ENCODE measurements around the gene LIN52. TPM values are rescaled to one million over a fixed set of nuclear protein-coding genes. Genes with fewer than 3 reads are reported as not detected.

The LIN52 gene
- total and polyA plus RNA-seq, 2 of the 8 experiments (the other 6 are each of a cell fraction or from before 2014, with no cell fraction given): 6.8 to 11.6 TPM

- ChIA-PET POLR2A (ENCODE audit: partially characterized antibody) (interaction anchor here (0.6 to 0.7 kb wide), 3 partner anchors 8 to 854 kb away, joined by 3 to 4 read pairs (median 3); no protein-coding TSS in a partner anchor), CTCF (ENCODE audit: partially characterized antibody) (interaction anchor here (0.6 to 10.8 kb wide), 11 partner anchors 8 to 370 kb away, joined by 3 to 139 read pairs (median 4); partner anchors contain the start of gene VSX2)
- Histone ChIP-seq H3K4me2 (ENCODE audit: insufficient read depth in 1 of 2, low read depth in 2 of 2, low read length in 2 of 2) (no peak overlapping the region), H4K91ac (replicated peaks; ENCODE audit: insufficient read length, low read length) (no peak overlapping the region), H3K23me2 (ENCODE audit: low read depth, low read length) (peaks cover 2% of the 10 kb centered on the region; the same call in 1 of the 2 replicates), H3K4me3 (ENCODE audit: extremely low read depth in 1 of 4, insufficient read depth in 2 of 4, low read depth in 3 of 4, low read length in 4 of 4) (no peak overlapping the region), H2BK20ac (ENCODE audit: low read length) (no peak overlapping the region), H3K36me3 (ENCODE audit: control insufficient read depth in 2 of 4, insufficient read depth in 4 of 4, low read length in 3 of 4) (no peaks in the 10 kb centered on the region), H2BK15ac (ENCODE audit: low read length) (0 out of 2 replicates have a peak overlapping the region, but pooled peaks have one; percentile 18), H3K23ac (ENCODE audit: insufficient read length) (no peak overlapping the region), H2BK120ac (replicated peaks; ENCODE audit: low read depth, low read length) (no peak overlapping the region), H2AFZ (ENCODE audit: low read length) (no peak overlapping the region), H2BK12ac (ENCODE audit: low read depth, low read length) (0 out of 2 replicates have a peak overlapping the region, but pooled peaks have one; percentile 68), H3K9ac (replicated peaks in 1 of 4; ENCODE audit: extremely low read depth in 1 of 4, low read depth in 3 of 4, low read length in 3 of 4) (no peak overlapping the region), H3K27ac (ENCODE audit: low read depth, low read length) (no peak overlapping the region), H2AK5ac (ENCODE audit: low read depth, low read length) (no peak overlapping the region), H3K56ac (replicated peaks; ENCODE audit: insufficient read length, low read depth, low read length) (no peak overlapping the region), H3K79me1 (ENCODE audit: low read depth, low read length) (no peaks in the 10 kb centered on the region; the same call in 1 of the 2 replicates), H3K27me3 (replicated peaks in 1 of 4; ENCODE audit: control insufficient read depth in 3 of 4, extremely low read depth in 1 of 4, insufficient read depth in 3 of 4, low read length in 3 of 4) (peaks cover 0 to 8% (median 5%) of the 10 kb centered on the region in 4 experiments; a peak in 3 of 7 replicates), H3K79me2 (ENCODE audit: control insufficient read depth in 1 of 2, insufficient read depth in 2 of 2, low read length in 2 of 2) (no peaks in the 10 kb centered on the region), H3K4ac (replicated peaks; ENCODE audit: insufficient read length, low read depth, low read length) (no peak overlapping the region), H3K4me1 (replicated peaks in 1 of 4; ENCODE audit: control insufficient read depth in 3 of 4, insufficient read depth in 4 of 4, low read length in 3 of 4) (peaks cover 0 to 5% (median under 1%) of the 10 kb centered on the region in 4 experiments; a peak in 3 of 7 replicates), H4K8ac (ENCODE audit: extremely low read depth, insufficient read depth, low read length) (no peak overlapping the region), H3K18ac (ENCODE audit: extremely low read depth, low read length) (no peak overlapping the region), H3K9me3 (ENCODE audit: insufficient read depth in 2 of 2, low read depth in 1 of 2, low read length in 1 of 2) (no peaks in the 10 kb centered on the region), H4K20me1 (replicated peaks in 1 of 2; ENCODE audit: control insufficient read depth in 1 of 2, insufficient read depth in 2 of 2, low read length in 2 of 2) (no peaks in the 10 kb centered on the region), H4K5ac (ENCODE audit: insufficient read length, low read depth, low read length) (no peak overlapping the region), H3K14ac (ENCODE audit: insufficient read length) (no peak overlapping the region), H2BK5ac (ENCODE audit: low read depth, low read length) (no peak overlapping the region)
- no peak for FAIRE-seq
- 83% methylated on average over 11 of the region's 12 CpGs; no CpG with 5 or more reads in 1 of the 2 experiments for WGBS, 2 experiments (ENCODE audit: extremely low coverage in 1 of 2, insufficient coverage in 1 of 2, insufficient read length in 1 of 2, insufficient replicate concordance in 2 of 2, low coverage in 1 of 2, low lambda C conversion rate in 2 of 2, missing lambda C conversion rate in 1 of 2)
- no peak for DNase-seq (ENCODE audit: low read depth in 1 of 2, low spot score in 2 of 2)
- TF ChIP-seq, protein P1, sequence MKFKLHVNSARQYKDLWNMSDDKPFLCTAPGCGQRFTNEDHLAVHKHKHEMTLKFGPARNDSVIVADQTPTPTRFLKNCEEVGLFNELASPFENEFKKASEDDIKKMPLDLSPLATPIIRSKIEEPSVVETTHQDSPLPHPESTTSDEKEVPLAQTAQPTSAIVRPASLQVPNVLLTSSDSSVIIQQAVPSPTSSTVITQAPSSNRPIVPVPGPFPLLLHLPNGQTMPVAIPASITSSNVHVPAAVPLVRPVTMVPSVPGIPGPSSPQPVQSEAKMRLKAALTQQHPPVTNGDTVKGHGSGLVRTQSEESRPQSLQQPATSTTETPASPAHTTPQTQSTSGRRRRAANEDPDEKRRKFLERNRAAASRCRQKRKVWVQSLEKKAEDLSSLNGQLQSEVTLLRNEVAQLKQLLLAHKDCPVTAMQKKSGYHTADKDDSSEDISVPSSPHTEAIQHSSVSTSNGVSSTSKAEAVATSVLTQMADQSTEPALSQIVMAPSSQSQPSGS (IDR thresholded peaks at IDR 0.05; ENCODE audit: low read length): no peak
- no peak for TF ChIP-seq FOSL1 (IDR thresholded peaks at IDR 0.05; ENCODE audit: insufficient read depth, low read depth, low read length)
- no peak for TF ChIP-seq TAF1 (IDR thresholded peaks at IDR 0.05; ENCODE audit: low read depth, low read length)
These were observed 164.9 kb downstream of the LIN52 start for GRCh38 chr14:74249433-74250375.

Measured in H1 (cell line).